Measurements from ENCODE around the gene SKIL.

Gene SKIL

DNA sequence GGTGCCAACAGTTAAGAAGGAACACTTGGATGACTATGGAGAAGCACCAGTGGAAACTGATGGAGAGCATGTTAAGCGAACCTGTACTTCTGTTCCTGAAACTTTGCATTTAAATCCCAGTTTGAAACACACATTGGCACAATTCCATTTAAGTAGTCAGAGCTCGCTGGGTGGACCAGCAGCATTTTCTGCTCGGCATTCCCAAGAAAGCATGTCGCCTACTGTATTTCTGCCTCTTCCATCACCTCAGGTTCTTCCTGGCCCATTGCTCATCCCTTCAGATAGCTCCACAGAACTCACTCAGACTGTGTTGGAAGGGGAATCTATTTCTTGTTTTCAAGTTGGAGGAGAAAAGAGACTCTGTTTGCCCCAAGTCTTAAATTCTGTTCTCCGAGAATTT is 3.0 kb downstream of the SKIL start:
- DNase-seq (ENCODE audit: extremely low read depth, low read depth): no peak
- no peak overlapping the region for H3K4me3 ChIP-seq (replicated peaks; ENCODE audit: low read depth, low read length)
- TF ChIP-seq, protein P1, sequence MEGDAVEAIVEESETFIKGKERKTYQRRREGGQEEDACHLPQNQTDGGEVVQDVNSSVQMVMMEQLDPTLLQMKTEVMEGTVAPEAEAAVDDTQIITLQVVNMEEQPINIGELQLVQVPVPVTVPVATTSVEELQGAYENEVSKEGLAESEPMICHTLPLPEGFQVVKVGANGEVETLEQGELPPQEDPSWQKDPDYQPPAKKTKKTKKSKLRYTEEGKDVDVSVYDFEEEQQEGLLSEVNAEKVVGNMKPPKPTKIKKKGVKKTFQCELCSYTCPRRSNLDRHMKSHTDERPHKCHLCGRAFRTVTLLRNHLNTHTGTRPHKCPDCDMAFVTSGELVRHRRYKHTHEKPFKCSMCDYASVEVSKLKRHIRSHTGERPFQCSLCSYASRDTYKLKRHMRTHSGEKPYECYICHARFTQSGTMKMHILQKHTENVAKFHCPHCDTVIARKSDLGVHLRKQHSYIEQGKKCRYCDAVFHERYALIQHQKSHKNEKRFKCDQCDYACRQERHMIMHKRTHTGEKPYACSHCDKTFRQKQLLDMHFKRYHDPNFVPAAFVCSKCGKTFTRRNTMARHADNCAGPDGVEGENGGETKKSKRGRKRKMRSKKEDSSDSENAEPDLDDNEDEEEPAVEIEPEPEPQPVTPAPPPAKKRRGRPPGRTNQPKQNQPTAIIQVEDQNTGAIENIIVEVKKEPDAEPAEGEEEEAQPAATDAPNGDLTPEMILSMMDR (IDR thresholded peaks at IDR 0.05; ENCODE audit: low read depth, low read length, missing control alignments): no peak

DNA sequence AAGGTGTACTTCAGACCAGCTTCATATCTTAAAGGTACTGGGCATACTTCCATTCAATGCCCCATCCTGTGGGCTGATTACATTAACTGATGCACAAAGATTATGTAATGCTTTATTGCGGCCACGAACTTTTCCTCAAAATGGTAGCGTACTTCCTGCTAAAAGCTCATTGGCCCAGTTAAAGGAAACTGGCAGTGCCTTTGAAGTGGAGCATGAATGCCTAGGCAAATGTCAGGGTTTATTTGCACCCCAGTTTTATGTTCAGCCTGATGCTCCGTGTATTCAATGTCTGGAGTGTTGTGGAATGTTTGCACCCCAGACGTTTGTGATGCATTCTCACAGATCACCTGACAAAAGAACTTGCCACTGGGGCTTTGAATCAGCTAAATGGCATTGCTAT is 3.4 kb downstream of the SKIL start:
- DNase-seq (ENCODE audit: extremely low read depth, low read depth): no peak
- TF ChIP-seq, protein P1 (IDR thresholded peaks at IDR 0.05; ENCODE audit: low read depth, low read length, missing control alignments): no peak
- H3K4me3 ChIP-seq (replicated peaks; ENCODE audit: low read depth, low read length): no peak overlapping the region

DNA sequence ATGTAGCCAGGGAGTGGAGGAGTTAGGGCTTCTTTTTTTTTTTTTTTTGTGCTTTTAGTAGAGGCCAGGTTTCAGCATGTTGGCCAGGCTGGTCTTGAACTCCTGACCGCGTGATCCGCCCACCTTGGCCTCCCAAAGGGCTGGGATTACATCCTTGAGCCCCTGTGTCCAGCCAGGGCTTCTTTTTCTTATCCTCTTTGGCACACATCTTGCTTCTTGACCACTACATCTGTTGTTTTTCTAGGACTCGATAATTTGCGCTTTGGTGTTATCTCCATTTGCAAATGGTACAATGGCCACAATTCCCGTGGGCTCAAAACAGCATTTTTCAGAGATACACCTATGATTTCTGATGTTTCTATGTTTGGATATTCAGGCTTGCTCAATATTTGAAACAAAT is 4.2 kb downstream of the SKIL start:
- DNase-seq (ENCODE audit: extremely low read depth, low read depth): no peak
- no peak overlapping the region for H3K4me3 ChIP-seq (replicated peaks; ENCODE audit: low read depth, low read length)
- TF ChIP-seq, protein P1 (IDR thresholded peaks at IDR 0.05; ENCODE audit: low read depth, low read length, missing control alignments): no peak

DNA sequence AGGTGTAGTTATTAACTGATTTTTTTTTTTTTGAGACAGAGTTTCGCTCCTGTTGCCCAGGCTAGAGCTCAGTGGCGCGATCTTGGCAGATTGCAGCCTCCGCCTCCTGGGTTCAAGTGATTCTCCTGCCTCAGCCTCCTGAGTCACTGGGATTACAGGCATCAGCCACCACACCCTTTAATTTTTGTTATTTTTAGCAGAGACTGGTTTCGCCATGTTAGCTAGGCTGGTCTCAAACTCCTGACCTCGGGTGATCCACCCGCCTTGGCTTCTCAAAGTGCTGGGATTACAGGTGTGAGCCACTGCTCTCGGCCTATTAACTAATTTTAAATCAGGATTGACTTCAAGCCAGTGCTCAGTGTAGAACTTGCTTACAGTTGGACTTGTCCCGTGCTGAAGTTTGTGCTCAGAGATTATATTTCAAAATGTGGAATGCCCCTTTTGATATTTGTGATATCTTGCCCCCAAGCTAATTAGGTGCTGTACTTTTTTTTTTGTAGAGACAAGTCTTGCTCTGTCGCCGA is 6.0 kb downstream of the SKIL start:
- H3K4me3 ChIP-seq (replicated peaks; ENCODE audit: low read depth, low read length): no peak overlapping the region
- TF ChIP-seq, protein P1 (IDR thresholded peaks at IDR 0.05; ENCODE audit: low read depth, low read length, missing control alignments): no peak
- no peak for DNase-seq (ENCODE audit: extremely low read depth, low read depth)

DNA sequence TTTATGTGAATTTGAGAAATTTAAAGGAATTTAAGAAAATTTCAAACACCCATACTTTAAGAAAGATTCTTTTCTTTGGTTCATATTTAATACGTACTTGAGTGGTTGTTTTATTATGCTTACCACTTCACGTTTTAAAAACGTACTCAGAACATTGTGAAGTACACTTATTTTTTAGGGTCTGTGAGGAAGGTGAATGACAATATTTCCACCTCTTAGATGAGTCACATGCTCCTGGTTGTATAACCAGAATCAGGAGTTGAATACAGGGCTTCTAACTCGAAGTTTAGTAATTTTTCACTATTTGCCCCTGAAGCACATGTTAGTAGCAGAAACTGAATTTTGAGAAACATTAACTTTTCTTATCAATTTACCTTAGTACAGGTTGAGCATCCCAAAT is 7.5 kb downstream of the SKIL start:
- DNase-seq (ENCODE audit: extremely low read depth, low read depth): no peak
- TF ChIP-seq, protein P1 (IDR thresholded peaks at IDR 0.05; ENCODE audit: low read depth, low read length, missing control alignments): no peak
- no peak overlapping the region for H3K4me3 ChIP-seq (replicated peaks; ENCODE audit: low read depth, low read length)

DNA sequence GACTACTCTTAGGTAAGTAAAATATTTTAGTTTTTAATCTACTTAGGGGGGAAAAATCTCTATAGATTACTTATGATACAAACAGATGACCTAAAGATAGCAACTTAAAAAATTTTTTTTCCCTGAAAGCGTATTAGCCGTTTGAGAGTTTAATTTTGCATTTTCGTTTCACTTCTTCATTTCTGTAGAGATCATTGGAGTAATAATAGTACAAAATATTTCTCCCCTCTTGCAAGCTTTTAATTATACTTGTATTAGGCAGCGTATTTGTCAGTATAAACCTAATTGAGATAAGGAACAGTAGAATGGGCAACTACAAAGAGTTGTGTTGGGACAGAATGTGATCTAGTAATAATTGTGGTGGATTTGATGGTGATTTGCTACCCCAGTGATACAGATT is 10.3 kb downstream of the SKIL start:
- TF ChIP-seq, protein P1 (IDR thresholded peaks at IDR 0.05; ENCODE audit: low read depth, low read length, missing control alignments): no peak
- no peak for DNase-seq (ENCODE audit: extremely low read depth, low read depth)
- no peak overlapping the region for H3K4me3 ChIP-seq (replicated peaks; ENCODE audit: low read depth, low read length)

DNA sequence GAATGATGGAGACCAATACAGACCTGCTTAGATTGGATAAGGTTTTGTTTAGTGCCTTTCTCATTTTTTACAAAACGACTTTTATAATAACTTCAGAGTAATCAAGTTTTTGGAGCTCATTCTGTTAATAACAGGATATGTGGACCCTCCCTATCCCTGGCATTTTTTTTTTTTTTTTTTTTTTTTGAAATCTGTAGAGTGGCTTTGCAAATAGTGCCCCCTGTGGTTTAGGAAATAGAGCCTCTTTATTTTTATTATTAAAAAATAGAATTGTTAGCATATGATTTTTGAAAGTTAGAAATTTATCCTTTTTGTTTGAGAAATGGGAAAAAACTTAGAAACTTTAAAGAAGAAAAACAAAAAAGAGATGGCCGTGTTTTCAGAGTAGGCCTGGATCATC is 11.4 kb downstream of the SKIL start:
- H3K4me3 ChIP-seq (replicated peaks; ENCODE audit: low read depth, low read length): no peak overlapping the region
- DNase-seq (ENCODE audit: extremely low read depth, low read depth): no peak
- TF ChIP-seq, protein P1 (IDR thresholded peaks at IDR 0.05; ENCODE audit: low read depth, low read length, missing control alignments): peak; percentile 24
